Sigmoid colon (tissue), 7 donors: ENCODE measurements around the gene FAT4. TPM values are rescaled to one million over a fixed set of nuclear protein-coding genes. Genes with fewer than 3 reads are reported as not detected.
A peak's percentile ranks its signal among the peaks of the same experiment; 100 is the strongest.

Source experiments
- DNase-seq: peaks from one replicate; pipeline ENCODE4 v3.0.0-alpha.2; 2019
- H3K27ac ChIP-seq, 4 donors: fragments of 200-600 bp; sonication (generic); one replicate each; pipeline ENCODE4 v1.5.1; 2016 to 2019; ENCODE audit warnings: mild to moderate bottlenecking in 1 of 4
- H3K27me3 ChIP-seq, 3 donors: fragments of 200-600 bp; sonication (generic); one replicate each; pipeline ENCODE4 v1.5.1; 2019; ENCODE audit warnings: mild to moderate bottlenecking in 1 of 3
- H3K36me3 ChIP-seq, 4 donors: fragments of 200-600 bp; sonication (generic); one replicate each; pipeline ENCODE4 v1.5.1; 2016 to 2019
- H3K4me1 ChIP-seq, 4 donors: fragments of 200-600 bp; sonication (generic); one replicate each; pipeline ENCODE4 v1.5.1; 2017 to 2019
- H3K4me3 ChIP-seq, 4 donors: fragments of 200-600 bp; sonication (generic); one replicate each; pipeline ENCODE4 v1.5.1; 2017 to 2019; ENCODE audit warnings: mild to moderate bottlenecking in 2 of 4, moderate library complexity in 1 of 4
- H3K9me3 ChIP-seq, 4 donors: fragments of 200-600 bp in 3 of 4; sonication (generic) in 3 of 4; one replicate each; pipeline versions ENCODE4 v1.5.1 to v1.6.1; 2013 to 2019
- CTCF ChIP-seq, 4 experiments: fragments of 450-650 bp in 3 of 4; fragments of 200-600 bp in 1 of 4; IDR thresholded peaks; one replicate each; pipeline ENCODE4 v1.5.1; 2016 to 2019; ENCODE audit warnings: antibody characterized with exemption in 4 of 4, mild to moderate bottlenecking in 3 of 4, moderate library complexity in 2 of 4
- EP300 ChIP-seq, 4 donors: sonication (generic); formaldehyde crosslinking; IDR thresholded peaks; one replicate each; pipeline ENCODE4 v1.6.1; 2017; ENCODE audit warnings: antibody characterized with exemption in 4 of 4
- POLR2A ChIP-seq, 2 donors: fragments of 450-650 bp; IDR thresholded peaks; one replicate each; pipeline ENCODE4 v1.6.1; 2016; ENCODE audit warnings: antibody characterized with exemption in 2 of 2, mild to moderate bottlenecking in 2 of 2, moderate library complexity in 2 of 2
- POLR2AphosphoS5 ChIP-seq, 4 donors: sonication (generic); formaldehyde crosslinking; IDR thresholded peaks; one replicate each; pipeline ENCODE4 v1.6.1; 2017; ENCODE audit warnings: antibody characterized with exemption in 4 of 4
- WGBS, 2 donors: extraction: QIAGEN DNeasy Blood & Tissue Kit; methylation state at CpG; one replicate each; pipeline ENCODE4 v1.1.7; 2013; 5-methylcytosine and 5-hydroxymethylcytosine counted together
- intact Hi-C: fragments of 100-400 bp; cut with DNase I; formaldehyde crosslinking; loops from one replicate; pipeline ENCODE4 v1.15.1; 2023
- polyA plus RNA-seq, 3 donors: library from polyadenylated mRNA; stranded (reverse); fragments of 200-250 nt; gene quantifications; one replicate each; pipeline ENCODE4 v1.2.3, GENCODE V29; 2013
- total RNA-seq, 4 donors: library from RNA; depleted of rRNA; stranded (reverse); fragments of >200 nt; gene quantifications; one replicate each; pipeline ENCODE4 v1.1.0, GENCODE V29; 2016
- donor health status: healthy with polysubstance abuse.
- donor health status: Bipolar disorder and iron deficiency.
- donor health status: healthy.

The FAT4 gene
- total and polyA plus RNA-seq, 7 donors: under 0.01 to 74.2 (median 46.2) TPM

GRCh38 chr4:125283707-125284279, 31.0 kb upstream of the FAT4 start:
- 3% methylated on average over 4 of the region's 4 CpGs for WGBS, 2 donors
- no peak overlapping the region for H3K4me3 ChIP-seq
- intact Hi-C loops: loop anchor here (1.0 kb wide), 1 partner anchor 949 kb away; no protein-coding TSS in a partner anchor
- no peaks in the 10 kb centered on the region for H3K36me3 ChIP-seq
- H3K27ac ChIP-seq: no peak overlapping the region
- H3K27me3 ChIP-seq: no peaks in the 10 kb centered on the region
- no peaks in the 10 kb centered on the region for H3K9me3 ChIP-seq
- DNase-seq: no peak
- H3K4me1 ChIP-seq: no peaks in the 10 kb centered on the region
- TF ChIP-seq CTCF (IDR thresholded peaks at IDR 0.05) (peak in 3 of 4 experiments; percentile 6 to 54 (median 25)), POLR2AphosphoS5 (IDR thresholded peaks at IDR 0.05) (no peak)

DNA sequence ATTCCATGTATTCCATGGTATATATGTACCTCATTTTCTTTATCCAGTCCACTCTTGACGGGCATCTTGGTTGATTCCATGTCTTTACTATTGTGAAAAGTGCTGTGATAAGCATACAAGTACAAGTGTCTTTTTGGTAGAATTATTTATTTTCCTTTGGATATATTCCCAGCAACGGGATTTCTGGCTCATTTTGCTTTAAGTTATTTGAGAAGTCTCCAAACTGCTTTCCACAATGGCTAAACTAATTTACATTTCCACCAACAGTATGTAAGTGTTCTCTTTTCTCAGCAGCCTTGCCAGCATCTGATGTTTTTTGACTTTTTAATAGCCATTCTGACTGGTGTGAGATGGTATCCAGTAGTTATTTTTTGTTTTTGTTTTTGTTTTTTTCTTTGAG, 17.6 kb upstream of the FAT4 start:
- no peak for DNase-seq
- intact Hi-C loops: no loop called here
- Histone ChIP-seq H3K27me3 (no peaks in the 10 kb centered on the region), H3K4me1 (no peaks in the 10 kb centered on the region), H3K27ac (no peak overlapping the region), H3K36me3 (no peaks in the 10 kb centered on the region), H3K4me3 (no peak overlapping the region), H3K9me3 (no peaks in the 10 kb centered on the region)
- TF ChIP-seq POLR2A (IDR thresholded peaks at IDR 0.05): no peak
- TF ChIP-seq POLR2AphosphoS5 (IDR thresholded peaks at IDR 0.05): no peak
- TF ChIP-seq CTCF (IDR thresholded peaks at IDR 0.05): no peak
- TF ChIP-seq EP300 (IDR thresholded peaks at IDR 0.05): no peak
- WGBS, 2 donors: 54 to 72% methylated on average over 2 of the region's 2 CpGs

DNA sequence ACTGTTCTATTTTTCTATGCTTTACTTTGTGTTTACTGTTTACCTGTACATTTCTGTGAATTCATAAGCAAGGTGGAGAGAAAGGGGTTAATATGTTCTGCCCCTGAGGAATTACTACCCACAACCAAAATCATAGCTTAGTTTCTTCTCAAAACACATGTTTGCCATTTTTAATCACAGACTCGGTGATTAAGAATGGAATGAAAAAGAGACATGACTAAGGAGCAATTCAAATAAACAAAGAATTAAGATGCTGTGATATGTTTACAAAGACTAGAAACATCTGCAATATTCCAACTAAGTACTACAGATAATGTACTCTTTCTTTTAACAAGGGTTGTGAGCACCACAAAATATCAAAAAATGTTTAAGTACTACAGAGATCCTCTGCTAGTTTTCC, 11.7 kb upstream of the FAT4 start:
- DNase-seq: no peak
- Histone ChIP-seq H3K4me1 (no peaks in the 10 kb centered on the region), H3K27ac (no peak overlapping the region), H3K27me3 (no peaks in the 10 kb centered on the region), H3K36me3 (no peaks in the 10 kb centered on the region), H3K4me3 (no peak overlapping the region), H3K9me3 (no peaks in the 10 kb centered on the region)
- WGBS, 2 donors: 59 to 71% methylated on average over 1 of the region's 1 CpG
- no peak for TF ChIP-seq CTCF (IDR thresholded peaks at IDR 0.05)
- intact Hi-C loops: no loop called here

- WGBS, 2 donors: 71 to 83% methylated on average over 5 of the region's 5 CpGs
- intact Hi-C loops: no loop called here
- Histone ChIP-seq H3K4me3 (no peak overlapping the region), H3K4me1 (no peaks in the 10 kb centered on the region), H3K27me3 (no peaks in the 10 kb centered on the region), H3K36me3 (no peaks in the 10 kb centered on the region), H3K9me3 (no peaks in the 10 kb centered on the region), H3K27ac (no peak overlapping the region)
- TF ChIP-seq POLR2AphosphoS5 (IDR thresholded peaks at IDR 0.05) (no peak), POLR2A (IDR thresholded peaks at IDR 0.05) (no peak), CTCF (IDR thresholded peaks at IDR 0.05) (no peak), EP300 (IDR thresholded peaks at IDR 0.05) (no peak)
- no peak for DNase-seq
Measured at GRCh38 chr4:125303821-125304220, 10.9 kb upstream of the FAT4 start.

GRCh38 chr4:125306112-125306511, 8.6 kb upstream of the FAT4 start:
- 84 to 88% methylated on average over 1 of the region's 1 CpG for WGBS, 2 donors
- TF ChIP-seq POLR2AphosphoS5 (IDR thresholded peaks at IDR 0.05) (no peak), CTCF (IDR thresholded peaks at IDR 0.05) (no peak), POLR2A (IDR thresholded peaks at IDR 0.05) (no peak), EP300 (IDR thresholded peaks at IDR 0.05) (no peak)
- Histone ChIP-seq H3K36me3 (no peaks in the 10 kb centered on the region), H3K4me1 (no peaks in the 10 kb centered on the region), H3K27me3 (no peaks in the 10 kb centered on the region), H3K4me3 (no peak overlapping the region), H3K27ac (no peak overlapping the region), H3K9me3 (peaks cover 0 to 3% (median 0%) of the 10 kb centered on the region in 4 donors)
- intact Hi-C loops: no loop called here
- no peak for DNase-seq
